Measurements from ENCODE around the gene RBBP9.

RBBP9 gene

DNA sequence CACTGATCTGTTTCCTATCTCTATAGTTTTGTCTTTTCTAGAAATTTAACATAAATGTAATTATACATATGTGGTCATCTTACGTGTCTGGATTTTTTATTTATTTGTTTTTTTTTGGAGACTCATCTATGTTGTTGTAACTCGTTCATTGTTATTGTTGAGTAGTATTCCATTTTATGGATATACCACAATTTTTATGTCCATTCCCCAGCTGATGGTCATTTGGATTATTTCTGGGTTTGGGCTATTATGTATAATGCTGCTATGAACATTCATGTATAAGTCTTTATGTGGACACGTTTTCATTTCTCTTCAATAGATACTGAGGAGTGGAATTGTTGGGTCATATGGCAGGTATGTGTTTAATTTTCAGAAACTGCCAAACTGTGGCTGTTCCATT, 40.4 kb downstream of the RBBP9 start:
- Histone ChIP-seq H3K27ac (ENCODE audit: extremely low read depth, low read depth, low read length) (no peak overlapping the region), H3K36me3 (ENCODE audit: control insufficient read depth in 2 of 2, insufficient read depth in 1 of 2, low read length in 2 of 2) (no peaks in the 10 kb centered on the region; a peak in 1 of 3 replicates), H3K4me3 (ENCODE audit: low read depth, low read length) (no peak overlapping the region), H3K4me1 (ENCODE audit: control insufficient read depth, insufficient read depth, low read length) (no peaks in the 10 kb centered on the region), H3K9me3 (ENCODE audit: control insufficient read depth, insufficient read depth, low read depth, low read length) (no peaks in the 10 kb centered on the region)
- ChIA-PET CTCF (no interaction called here), POLR2A (no interaction called here)
- TF ChIP-seq ZNF140 (tag by site-specific recombination; IDR thresholded peaks at IDR 0.05) = peak; percentile 13; the same call in 1 of the 2 replicates
- peak; percentile 37; the same call in 1 of the 2 replicates for TF ChIP-seq ZNF146 (tag by site-specific recombination; IDR thresholded peaks at IDR 0.05)
- TF ChIP-seq ZEB2 (tag by site-specific recombination; IDR thresholded peaks at IDR 0.05) = no peak

DNA sequence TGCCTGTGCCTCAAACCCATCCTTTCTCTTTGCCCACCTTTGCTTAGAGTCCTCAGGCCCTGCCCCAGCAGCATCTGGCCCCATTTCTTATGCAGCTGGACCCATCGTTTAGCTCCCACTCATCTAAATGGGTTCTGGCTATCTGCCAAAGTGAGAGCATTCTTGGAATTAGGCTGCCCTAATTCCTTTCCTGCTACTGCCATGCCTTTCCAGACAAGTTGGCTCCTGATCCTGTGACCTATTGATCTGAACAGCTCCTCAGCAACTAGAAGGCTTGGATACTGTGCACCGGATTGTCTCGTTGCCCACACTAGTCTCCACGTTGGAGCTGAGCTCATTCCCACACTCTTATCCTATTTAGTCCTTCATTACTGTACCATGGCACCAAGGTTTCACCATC, 53.1 kb downstream of the RBBP9 start:
- no peak overlapping the region for H3K4me3 ChIP-seq (ENCODE audit: low read depth, low read length)
- no peaks in the 10 kb centered on the region; a peak in 1 of 3 replicates for H3K36me3 ChIP-seq (ENCODE audit: control insufficient read depth in 2 of 2, insufficient read depth in 1 of 2, low read length in 2 of 2)
- H3K27ac ChIP-seq (ENCODE audit: extremely low read depth, low read depth, low read length) = no peak overlapping the region
- ChIA-PET CTCF (interaction anchor here (0.6 to 0.9 kb wide), 2 partner anchors 145 to 941 kb away, joined by 3 read pairs; no protein-coding TSS in a partner anchor), POLR2A (interaction anchor here (1.2 to 2.5 kb wide), 2 partner anchors 23 to 53 kb away, joined by 4 to 12 read pairs; partner anchors contain the start of genes DZANK1, POLR3F and RBBP9)
- TF ChIP-seq OSR2 (tag by site-specific recombination; IDR thresholded peaks at IDR 0.05) = peak; percentile 79
- no peak for TF ChIP-seq ZNF114 (tag by site-specific recombination; IDR thresholded peaks at IDR 0.05)
- no peak for TF ChIP-seq ZNF510 (tag by site-specific recombination; IDR thresholded peaks at IDR 0.05; ENCODE audit: insufficient replicate concordance)
- no peak for TF ChIP-seq ZNF785 (tag by site-specific recombination; IDR thresholded peaks at IDR 0.05)
- TF ChIP-seq ZBTB48 (tag by site-specific recombination; IDR thresholded peaks at IDR 0.05) = no peak
- TF ChIP-seq, protein P1, sequence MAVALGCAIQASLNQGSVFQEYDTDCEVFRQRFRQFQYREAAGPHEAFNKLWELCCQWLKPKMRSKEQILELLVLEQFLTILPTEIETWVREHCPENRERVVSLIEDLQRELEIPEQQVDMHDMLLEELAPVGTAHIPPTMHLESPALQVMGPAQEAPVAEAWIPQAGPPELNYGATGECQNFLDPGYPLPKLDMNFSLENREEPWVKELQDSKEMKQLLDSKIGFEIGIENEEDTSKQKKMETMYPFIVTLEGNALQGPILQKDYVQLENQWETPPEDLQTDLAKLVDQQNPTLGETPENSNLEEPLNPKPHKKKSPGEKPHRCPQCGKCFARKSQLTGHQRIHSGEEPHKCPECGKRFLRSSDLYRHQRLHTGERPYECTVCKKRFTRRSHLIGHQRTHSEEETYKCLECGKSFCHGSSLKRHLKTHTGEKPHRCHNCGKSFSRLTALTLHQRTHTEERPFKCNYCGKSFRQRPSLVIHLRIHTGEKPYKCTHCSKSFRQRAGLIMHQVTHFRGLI (tag by site-specific recombination; IDR thresholded peaks at IDR 0.05) = no peak
- TF ChIP-seq, protein P2, sequence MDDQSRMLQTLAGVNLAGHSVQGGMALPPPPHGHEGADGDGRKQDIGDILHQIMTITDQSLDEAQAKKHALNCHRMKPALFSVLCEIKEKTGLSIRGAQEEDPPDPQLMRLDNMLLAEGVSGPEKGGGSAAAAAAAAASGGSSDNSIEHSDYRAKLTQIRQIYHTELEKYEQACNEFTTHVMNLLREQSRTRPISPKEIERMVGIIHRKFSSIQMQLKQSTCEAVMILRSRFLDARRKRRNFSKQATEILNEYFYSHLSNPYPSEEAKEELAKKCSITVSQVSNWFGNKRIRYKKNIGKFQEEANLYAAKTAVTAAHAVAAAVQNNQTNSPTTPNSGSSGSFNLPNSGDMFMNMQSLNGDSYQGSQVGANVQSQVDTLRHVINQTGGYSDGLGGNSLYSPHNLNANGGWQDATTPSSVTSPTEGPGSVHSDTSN (CRISPR knock-in tag; IDR thresholded peaks at IDR 0.05) = no peak
- no peak for TF ChIP-seq RBAK (tag by site-specific recombination; IDR thresholded peaks at IDR 0.05)
- TF ChIP-seq ZNF404 (tag by site-specific recombination; IDR thresholded peaks at IDR 0.05) = no peak
- TF ChIP-seq, protein P3, sequence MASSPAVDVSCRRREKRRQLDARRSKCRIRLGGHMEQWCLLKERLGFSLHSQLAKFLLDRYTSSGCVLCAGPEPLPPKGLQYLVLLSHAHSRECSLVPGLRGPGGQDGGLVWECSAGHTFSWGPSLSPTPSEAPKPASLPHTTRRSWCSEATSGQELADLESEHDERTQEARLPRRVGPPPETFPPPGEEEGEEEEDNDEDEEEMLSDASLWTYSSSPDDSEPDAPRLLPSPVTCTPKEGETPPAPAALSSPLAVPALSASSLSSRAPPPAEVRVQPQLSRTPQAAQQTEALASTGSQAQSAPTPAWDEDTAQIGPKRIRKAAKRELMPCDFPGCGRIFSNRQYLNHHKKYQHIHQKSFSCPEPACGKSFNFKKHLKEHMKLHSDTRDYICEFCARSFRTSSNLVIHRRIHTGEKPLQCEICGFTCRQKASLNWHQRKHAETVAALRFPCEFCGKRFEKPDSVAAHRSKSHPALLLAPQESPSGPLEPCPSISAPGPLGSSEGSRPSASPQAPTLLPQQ (tag by site-specific recombination; IDR thresholded peaks at IDR 0.05) = 0 out of 2 replicates have a peak, but pooled peaks have one; percentile 36
- TF ChIP-seq ZNF48 (tag by site-specific recombination; IDR thresholded peaks at IDR 0.05) = no peak
- no peaks in the 10 kb centered on the region for H3K9me3 ChIP-seq (ENCODE audit: control insufficient read depth, insufficient read depth, low read depth, low read length)
- H3K4me1 ChIP-seq (ENCODE audit: control insufficient read depth, insufficient read depth, low read length) = peaks cover 3% of the 10 kb centered on the region; the same call in 1 of the 2 replicates

DNA sequence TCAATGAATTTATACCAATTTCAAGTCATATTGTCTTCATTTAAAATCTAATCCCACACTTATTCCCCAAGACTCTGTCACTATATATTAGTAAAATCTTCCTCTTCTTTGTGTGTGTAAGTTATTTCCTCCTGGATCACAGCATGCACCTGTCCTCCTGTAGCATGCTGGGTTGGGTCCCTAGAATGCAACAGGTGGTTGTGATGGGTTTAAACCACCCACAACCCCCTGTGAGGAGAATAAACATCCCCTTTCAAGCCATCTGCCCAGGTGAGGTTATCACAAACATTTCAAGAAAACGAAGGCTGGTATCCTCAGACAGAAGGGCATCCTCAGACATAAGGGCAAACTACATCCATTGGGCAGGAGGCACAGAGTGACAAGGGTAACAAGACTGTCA, 56.6 kb downstream of the RBBP9 start:
- Histone ChIP-seq H3K4me3 (ENCODE audit: low read depth, low read length) (no peak overlapping the region), H3K27ac (ENCODE audit: extremely low read depth, low read depth, low read length) (no peak overlapping the region), H3K9me3 (ENCODE audit: control insufficient read depth, insufficient read depth, low read depth, low read length) (no peaks in the 10 kb centered on the region), H3K36me3 (ENCODE audit: control insufficient read depth in 2 of 2, insufficient read depth in 1 of 2, low read length in 2 of 2) (no peaks in the 10 kb centered on the region), H3K4me1 (ENCODE audit: control insufficient read depth, insufficient read depth, low read length) (peaks cover 3% of the 10 kb centered on the region; the same call in 1 of the 2 replicates)
- ChIA-PET CTCF (interaction anchor here (0.7 kb wide), 1 partner anchor 1817 kb away, joined by 3 read pairs; no protein-coding TSS in a partner anchor), POLR2A (no interaction called here)
- TF ChIP-seq ZNF510 (tag by site-specific recombination; IDR thresholded peaks at IDR 0.05; ENCODE audit: insufficient replicate concordance) (no peak), SCRT1 (tag by site-specific recombination; IDR thresholded peaks at IDR 0.05; ENCODE audit: borderline replicate concordance) (peak; percentile 87; the same call in 1 of the 2 replicates), SCRT2 (tag by site-specific recombination; IDR thresholded peaks at IDR 0.05) (peak; percentile 86)
